GM19372 (cell line): ENCODE data around the gene SORT1.

ENCODE experiments used
- ATAC-seq: cut with Tn5 transposase; IDR thresholded peaks from one replicate; pipeline ENCODE4 v1.9.1; 2021; ENCODE audit warnings: mild to moderate bottlenecking, low read depth, moderate library complexity; ENCODE audit not compliant: unreplicated experiment

SORT1 gene

DNA sequence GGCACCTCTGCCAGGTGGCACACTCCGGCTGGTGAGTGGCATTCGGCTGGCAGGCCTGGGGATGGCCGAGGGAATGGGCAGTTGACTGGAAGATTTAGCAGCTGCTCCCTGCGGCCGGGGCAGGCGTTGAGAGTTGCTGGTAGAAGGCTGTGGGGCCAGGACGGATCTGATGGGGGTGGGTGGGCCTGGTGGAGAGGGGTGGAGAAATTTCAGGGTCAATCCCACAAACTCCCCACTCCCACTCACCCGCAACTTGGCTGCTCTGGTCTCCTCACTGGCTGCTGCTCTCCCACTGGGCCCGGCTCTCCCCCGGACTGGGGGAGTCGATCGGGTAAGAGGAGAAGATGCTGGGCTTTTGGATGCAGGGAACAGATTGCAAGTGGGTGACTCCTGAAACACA, 116.9 kb downstream of the SORT1 start:
- ATAC-seq, result no peak

DNA sequence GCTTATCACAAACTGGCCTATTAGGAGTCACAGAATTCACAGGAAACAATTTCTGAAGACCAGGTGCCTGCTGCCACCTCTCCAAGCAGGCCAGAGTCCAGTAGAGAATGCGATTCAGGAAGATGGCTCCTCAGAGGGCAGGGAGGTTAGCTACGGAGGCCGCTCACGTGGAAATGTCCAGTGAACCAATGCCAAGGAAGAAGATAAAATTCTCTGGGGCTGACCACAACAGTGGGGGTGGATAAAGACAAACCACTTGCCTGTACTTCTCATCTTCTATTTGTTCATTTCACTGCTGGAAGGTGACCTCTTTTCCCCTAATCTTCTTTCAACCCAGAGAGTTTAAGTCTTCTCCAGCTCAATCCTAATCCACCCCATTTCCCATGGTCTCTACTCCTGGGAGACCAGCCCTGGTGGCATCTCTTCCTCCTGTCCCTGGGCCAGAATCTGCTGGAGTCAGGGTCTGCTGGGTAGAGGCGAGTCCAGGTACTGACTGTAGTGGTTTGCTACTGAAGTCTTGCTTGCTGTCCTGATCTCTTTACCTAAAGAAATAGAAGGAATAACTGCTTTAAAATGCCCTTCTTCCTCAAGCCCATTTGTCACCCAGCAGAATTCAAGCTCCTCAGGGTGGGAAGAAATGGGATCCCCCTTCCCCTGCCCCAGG, 118.0 kb downstream of the SORT1 start:
- no peak for ATAC-seq

DNA sequence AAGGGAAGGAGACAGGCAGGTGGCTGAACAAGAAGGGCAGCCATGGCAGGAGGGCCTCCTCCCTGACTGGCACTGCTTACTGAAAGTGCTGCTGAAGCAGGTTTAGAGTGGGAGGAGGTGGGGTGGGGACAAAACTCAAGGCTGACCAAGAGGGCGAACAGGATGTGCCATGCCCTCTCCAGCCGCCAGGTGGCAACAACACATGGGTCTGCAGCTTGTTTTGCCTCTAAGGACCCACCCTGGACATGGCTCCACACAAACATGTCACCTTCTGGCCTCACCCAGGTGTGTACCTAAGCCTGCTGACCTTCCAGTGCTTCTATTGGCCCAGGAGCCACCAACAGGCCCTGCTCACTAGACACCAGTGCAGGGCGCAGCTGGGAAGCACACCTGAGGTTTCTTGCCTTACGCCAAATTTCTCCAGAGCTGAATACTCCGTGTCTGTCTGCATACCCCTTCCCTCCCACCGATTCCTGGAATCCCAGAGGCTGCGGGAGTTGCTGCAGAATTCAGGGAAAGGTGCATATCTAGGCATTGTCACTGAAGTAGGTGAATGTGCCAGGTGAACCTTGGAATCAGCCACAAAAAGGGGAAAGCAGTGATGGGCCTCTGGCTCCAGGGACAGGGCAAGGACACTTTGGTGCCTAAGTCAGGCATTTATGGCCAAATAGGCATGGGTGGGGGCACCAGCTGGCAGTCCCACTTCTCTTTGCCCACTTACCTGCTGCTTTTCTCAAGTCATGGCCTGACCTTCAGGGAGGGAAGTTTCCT, 120.1 kb downstream of the SORT1 start:
- ATAC-seq, result no peak

DNA sequence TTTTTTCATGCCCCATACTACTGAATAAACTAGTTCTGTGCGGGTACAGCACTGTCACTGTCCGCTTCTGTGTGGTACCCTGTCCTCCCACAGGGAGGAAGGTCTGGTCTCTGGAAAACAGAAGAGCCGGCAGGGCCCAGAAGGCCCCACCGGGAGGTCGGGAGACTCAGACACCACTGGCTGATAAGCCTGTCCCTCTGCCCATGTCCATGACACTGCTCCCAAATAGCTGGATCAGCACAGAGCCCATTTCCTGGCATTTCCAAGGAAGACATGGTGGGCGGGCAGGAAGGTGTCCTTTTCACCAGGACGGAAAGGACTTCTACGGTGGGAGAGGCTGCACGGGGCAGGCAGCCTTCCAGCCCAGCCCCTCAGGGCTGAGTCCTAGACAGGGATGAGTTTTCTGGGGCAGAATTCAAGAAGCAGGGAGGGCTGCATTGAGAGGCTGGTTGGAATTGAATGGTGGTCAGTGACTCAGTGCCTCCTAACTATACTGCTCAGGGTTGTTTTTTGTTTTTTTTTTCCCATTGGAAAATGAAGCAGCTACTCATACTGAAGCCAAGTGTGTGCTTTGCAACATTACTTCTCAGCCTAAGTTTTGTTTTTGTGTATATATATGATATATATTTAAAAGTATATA, 121.9 kb downstream of the SORT1 start:
- ATAC-seq, result no peak

DNA sequence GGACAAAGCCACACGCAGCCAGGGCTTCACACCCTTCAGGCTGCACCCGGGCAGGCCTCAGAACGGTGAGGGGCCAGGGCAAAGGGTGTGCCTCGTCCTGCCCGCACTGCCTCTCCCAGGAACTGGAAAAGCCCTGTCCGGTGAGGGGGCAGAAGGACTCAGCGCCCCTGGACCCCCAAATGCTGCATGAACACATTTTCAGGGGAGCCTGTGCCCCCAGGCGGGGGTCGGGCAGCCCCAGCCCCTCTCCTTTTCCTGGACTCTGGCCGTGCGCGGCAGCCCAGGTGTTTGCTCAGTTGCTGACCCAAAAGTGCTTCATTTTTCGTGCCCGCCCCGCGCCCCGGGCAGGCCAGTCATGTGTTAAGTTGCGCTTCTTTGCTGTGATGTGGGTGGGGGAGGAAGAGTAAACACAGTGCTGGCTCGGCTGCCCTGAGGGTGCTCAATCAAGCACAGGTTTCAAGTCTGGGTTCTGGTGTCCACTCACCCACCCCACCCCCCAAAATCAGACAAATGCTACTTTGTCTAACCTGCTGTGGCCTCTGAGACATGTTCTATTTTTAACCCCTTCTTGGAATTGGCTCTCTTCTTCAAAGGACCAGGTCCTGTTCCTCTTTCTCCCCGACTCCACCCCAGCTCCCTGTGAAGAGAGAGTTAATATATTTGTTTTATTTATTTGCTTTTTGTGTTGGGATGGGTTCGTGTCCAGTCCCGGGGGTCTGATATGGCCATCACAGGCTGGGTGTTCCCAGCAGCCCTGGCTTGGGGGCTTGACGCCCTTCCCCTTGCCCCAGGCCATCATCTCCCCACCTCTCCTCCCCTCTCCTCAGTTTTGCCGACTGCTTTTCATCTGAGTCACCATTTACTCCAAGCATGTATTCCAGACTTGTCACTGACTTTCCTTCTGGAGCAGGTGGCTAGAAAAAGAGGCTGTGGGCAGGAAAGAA, 122.9 kb downstream of the SORT1 start:
- no peak for ATAC-seq

DNA sequence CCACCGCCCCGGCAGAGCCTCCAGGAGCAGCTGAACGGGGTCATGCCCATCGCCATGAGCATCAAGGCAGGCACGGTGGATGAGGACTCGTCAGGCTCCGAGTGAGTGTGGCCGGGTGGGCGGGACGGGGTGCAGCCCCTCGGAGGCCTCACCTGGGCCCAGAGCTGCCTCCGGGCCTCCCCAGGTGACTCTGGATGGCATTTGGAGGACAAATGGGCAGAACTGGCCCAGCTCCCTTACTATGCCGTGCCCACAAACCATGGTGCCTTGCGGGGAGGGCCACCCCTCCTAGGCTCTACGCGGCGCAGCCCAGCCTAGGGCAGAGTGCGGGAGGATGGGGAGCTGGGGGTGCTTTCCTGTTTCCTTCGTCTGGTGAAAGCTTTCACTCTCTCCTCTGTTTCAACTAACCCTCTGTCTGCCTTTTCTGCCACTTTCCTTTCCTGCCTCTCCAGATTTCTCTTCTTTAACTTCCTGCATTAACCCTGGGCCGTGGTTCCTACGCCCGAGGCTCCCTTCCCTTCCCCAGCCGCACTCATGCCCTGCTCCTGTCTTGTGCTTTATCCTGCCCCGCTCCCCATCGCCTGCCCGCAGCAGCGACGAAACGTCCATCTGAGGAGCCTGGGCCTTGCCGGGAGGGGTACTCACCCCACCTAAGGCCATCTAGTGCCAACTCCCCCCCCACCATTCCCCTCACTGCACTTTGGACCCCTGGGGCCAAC, 124.0 kb downstream of the SORT1 start:
- ATAC-seq, result no peak

DNA sequence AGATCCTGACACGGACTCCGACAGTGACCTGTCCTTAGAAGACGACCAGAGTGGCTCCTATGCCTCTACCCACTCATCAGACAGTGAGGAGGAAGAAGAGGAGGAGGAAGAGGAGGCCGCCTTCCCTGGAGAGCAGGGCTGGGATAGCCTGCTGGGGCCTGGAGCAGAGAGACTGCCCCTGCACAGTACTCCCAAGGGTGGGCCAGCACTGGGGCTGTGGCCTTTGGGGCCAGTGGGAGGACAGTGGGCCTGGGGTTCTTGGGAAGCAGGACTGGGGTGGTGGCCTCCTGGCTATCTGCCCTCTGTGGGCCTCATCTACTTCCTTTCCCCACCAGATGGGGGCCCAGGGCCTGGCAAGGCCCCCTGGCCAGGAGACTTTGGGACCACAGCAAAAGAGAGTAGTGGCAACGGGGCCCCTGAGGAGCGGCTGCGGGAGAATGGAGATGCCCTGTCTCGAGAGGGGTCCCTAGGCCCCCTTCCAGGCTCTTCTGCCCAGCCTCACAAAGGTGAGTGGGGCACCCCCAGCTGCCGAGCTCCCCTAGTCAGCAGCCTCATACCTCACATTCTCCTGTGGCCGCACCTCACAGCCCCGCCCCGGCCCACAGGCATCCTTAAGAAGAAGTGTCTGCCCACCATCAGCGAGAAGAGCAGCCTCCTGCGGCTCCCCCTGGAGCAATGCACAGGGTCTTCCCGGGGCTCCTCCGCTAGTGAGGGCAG, 124.7 kb downstream of the SORT1 start:
- ATAC-seq, result no peak

DNA sequence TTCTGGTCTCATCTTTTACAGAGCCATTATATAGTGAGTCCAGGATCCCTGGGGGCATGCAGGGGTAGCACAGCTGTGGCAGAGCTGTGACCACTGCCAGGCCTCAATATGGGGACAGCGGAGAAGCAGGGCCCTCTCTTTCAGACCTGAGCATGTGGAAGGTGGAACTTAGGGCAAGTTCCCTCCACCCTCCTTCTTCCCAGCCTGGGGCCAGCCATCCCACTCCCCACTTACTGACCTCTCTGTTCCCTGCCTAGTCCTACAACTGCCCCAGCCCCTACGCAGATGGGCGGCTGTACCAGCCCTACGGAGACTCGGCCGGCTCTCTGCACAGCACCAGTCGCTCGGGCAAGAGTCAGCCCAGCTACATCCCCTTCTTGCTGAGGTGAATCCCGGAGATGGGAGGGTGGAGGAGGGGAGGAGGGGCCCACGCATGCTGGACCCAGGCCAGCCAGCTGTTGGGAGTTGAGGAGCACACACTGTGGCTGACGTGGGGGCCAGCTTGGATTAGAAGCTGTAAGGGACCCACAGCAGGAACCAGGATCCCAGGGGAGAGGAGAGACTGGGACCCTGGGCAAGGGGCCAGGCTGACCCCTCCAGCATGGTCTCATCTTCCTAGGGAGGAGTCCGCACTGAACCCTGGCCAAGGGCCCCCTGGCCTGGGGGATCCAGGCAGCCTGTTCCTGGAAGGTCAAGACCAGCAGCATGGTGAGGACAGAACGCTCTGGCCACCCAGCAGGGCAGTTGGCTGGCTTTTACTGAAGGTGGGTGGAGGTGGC, 125.5 kb downstream of the SORT1 start:
- ATAC-seq, result no peak

DNA sequence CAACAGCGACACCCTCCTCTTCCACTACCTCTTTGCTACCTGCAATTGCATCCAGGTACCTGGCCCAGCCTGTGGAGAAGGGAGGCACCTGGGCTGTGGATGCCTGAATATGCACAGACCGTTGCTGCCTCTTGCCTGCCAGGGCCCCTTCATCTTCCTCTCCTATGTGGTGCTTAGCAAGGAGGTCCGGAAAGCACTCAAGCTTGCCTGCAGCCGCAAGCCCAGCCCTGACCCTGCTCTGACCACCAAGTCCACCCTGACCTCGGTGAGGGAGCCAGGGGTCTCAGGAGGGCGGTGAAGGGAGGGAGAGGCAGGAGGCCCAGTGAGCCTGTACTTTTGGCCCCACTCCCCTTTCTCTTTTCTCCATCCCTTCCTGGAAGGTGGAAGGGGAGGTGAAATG, 126.3 kb downstream of the SORT1 start:
- ATAC-seq, result no peak

DNA sequence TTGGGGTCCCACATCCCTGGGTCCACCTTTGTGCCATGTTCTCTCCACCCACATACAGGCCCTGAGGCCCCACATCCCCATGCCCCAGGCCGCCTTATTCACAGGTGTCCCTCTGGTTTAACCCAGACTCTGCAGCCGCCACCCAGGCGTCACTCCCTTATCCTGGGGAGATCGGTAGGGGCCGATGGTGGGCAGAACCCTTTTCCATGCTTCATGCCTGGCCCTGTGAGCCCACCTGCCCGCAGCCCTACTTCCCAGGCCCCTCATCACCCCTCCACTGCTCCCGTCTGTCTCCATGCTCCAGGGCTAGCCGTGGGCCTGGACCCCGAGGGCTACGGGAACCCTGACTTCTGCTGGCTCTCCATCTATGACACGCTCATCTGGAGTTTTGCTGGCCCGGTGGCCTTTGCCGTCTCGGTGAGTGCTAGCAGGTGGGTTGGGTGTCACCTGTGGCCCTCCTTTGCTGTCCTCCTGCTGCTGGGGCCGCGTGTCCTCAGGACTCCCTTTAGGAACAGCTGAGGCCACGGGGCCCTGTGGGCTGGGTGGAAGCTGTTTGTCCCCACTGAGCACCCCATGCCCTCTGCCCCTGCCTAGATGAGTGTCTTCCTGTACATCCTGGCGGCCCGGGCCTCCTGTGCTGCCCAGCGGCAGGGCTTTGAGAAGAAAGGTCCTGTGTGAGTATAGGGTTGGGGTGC, 126.9 kb downstream of the SORT1 start:
- ATAC-seq, result no peak

DNA sequence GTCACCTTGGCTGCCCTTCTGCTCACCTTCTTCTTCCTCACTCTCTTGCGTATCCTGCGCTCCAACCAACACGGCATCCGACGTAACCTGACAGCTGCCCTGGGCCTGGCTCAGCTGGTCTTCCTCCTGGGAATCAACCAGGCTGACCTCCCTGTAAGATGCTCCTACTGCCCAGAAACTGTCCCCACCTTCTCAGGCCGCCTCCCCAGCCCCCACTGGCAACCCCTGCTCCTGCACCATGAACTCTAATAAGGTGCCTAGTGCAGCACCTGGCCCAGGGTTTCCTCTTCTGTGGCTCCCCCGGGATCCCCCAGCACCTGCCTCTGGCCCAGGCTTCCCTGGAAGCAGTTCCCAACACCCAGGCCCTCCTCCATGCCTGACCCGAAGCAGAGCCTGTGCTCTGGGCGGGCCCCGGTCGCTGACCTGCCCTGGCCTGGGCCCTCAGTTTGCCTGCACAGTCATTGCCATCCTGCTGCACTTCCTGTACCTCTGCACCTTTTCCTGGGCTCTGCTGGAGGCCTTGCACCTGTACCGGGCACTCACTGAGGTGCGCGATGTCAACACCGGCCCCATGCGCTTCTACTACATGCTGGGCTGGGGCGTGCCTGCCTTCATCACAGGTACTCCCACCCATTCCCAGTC, 127.6 kb downstream of the SORT1 start:
- no peak for ATAC-seq

DNA sequence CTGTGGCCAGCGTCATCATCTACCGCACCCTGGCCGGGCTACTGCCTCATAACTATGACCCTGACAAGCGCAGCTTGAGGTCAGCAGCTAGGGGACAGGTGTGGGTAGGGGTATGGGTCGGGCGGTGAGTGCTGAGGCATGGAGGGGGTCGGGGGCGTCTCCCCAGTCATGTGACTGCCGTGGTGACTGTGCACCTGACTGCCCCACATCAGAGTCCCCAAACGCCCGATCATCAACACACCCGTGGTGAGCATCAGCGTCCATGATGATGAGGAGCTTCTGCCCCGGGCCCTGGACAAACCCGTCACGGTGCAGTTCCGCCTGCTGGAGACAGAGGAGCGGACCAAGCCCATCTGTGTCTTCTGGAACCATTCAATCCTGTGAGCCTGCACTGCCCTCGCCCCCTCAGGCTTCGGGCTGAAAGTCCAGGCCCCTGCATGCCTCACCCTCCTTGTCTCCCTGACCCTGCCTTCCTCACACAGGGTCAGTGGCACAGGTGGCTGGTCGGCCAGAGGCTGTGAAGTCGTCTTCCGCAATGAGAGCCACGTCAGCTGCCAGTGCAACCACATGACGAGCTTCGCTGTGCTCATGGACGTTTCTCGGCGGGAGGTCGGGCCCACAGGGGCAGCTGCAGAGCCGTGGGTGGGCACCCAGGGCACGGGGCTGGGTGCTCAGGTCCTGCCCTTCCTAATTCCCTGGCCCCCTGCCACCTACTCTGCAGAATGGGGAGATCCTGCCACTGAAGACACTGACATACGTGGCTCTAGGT, 128.3 kb downstream of the SORT1 start:
- ATAC-seq, result no peak

DNA sequence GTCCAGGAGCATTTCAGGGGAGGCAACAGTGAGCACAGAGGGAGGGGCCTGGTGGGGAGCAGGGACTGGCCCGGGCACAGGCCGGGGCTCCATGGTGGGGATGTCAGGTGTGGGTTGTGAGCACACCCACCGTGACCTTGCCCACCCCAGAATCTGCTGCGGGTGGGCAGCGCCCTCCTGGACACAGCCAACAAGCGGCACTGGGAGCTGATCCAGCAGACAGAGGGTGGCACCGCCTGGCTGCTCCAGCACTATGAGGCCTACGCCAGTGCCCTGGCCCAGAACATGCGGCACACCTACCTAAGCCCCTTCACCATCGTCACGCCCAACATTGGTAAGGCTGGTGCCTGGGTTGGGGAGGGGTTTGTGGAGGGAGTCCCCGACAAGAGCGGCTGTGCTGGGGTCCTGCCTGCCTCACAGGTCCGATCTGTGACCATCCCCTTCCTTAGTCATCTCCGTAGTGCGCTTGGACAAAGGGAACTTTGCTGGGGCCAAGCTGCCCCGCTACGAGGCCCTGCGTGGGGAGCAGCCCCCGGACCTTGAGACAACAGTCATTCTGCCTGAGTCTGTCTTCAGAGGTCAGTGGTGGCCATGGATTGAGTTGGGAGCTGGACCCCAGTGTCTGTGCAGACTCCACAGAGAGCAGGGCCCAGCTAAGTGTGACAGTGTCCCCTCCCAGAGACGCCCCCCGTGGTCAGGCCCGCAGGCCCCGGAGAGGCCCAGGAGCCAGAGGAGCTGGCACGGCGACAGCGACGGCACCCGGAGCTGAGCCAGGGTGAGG, 129.1 kb downstream of the SORT1 start:
- ATAC-seq, result no peak

DNA sequence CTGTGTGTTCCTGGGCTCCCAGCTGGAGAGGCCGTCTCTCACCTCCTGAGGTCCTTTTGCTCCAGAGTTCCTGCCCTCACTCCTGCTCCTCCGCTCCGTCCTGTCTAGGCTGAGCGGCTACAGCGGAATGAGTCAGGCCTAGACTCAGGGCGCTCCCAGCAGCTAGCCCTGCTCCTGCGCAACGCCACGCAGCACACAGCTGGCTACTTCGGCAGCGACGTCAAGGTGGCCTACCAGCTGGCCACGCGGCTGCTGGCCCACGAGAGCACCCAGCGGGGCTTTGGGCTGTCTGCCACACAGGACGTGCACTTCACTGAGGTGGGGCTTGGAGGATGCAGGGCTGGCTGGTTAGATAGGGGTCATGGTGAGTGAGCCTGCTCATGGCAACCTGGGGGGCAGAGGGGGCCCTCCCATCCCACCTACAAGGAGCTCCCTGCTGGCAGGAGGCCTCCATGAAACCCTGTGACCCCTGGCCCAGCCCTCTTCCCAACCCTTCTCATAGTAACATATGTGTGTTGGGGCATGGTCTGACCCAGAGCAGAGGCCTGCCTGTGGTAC, 129.9 kb downstream of the SORT1 start:
- no peak for ATAC-seq

DNA sequence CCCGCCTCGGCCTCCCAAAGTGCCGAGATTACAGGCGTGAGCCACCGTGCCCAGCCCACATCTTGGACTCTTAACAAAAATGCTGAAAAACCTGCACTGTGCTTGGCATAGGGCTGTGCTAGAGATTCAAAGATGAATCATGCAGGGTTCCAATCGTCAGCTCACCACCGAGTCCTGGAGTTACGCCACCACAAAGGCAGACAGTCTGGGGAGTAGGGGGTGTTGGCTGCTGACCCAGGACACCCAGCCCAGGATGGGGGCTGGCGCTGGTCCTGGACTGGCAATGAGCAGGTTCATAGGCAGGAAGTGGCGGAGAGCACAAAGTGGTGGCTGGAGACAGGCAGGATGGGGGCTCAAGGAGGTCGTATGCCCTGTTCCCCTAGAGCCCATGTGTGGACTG, 130.8 kb downstream of the SORT1 start:
- ATAC-seq, result no peak
